ENCODE data around the gene ANAPC5. TPM values are rescaled to one million over a fixed set of nuclear protein-coding genes. Genes with fewer than 3 reads are reported as not detected.
A peak's percentile ranks its signal among the peaks of the same experiment; 100 is the strongest.
"Not testable (repeated sequence)": the region's sequence is repeated elsewhere in the genome, so short reads cannot be mapped to it uniquely, and the experiment has no call there.

The ANAPC5 gene
- total RNA-seq, 1 donor from 2014 or later = 65.1 TPM

DNA sequence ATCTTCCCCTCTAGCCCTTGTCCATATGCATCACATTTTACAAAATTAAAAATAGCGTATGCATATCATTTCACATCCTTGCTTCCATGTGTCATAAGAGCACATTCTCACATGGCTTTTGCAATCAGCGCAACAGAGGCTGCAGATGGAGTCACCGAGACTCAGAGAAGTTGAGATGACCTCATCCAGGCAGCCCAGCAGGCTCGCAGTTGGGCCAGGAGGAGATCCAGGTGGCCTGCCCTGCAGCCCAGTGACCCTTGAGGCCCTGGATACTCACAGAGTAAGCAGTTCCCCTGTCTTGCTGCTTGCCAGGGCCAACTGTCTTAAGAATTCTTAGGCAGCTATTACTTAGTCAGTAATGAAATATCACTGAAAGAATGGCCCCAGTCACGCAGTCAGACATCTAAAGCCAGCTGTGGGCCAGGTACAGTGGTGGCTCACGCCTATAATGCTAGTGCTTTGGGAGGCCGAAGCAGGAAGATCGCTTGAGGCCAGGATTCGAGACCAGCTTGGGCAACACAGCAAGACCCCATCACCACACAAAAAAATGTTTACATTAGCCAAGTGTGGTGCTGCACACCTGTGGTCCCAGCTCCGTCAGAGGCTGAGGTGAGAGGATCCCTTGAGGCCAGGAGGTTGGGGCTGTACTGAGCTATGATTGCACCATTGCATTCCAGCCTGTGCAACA is 64.8 kb downstream of the ANAPC5 start:
- Histone ChIP-seq H3K9me3 (replicated peaks) (no peaks in the 10 kb centered on the region), H3K27ac (replicated peaks) (no peak overlapping the region), H3K36me3 (peaks cover 5% of the 10 kb centered on the region), H3K27me3 (ENCODE audit: low read depth) (no peaks in the 10 kb centered on the region), H3K4me3 (no peak overlapping the region), H3K4me1 (peaks cover 51% of the 10 kb centered on the region)
- TF ChIP-seq, protein P1, sequence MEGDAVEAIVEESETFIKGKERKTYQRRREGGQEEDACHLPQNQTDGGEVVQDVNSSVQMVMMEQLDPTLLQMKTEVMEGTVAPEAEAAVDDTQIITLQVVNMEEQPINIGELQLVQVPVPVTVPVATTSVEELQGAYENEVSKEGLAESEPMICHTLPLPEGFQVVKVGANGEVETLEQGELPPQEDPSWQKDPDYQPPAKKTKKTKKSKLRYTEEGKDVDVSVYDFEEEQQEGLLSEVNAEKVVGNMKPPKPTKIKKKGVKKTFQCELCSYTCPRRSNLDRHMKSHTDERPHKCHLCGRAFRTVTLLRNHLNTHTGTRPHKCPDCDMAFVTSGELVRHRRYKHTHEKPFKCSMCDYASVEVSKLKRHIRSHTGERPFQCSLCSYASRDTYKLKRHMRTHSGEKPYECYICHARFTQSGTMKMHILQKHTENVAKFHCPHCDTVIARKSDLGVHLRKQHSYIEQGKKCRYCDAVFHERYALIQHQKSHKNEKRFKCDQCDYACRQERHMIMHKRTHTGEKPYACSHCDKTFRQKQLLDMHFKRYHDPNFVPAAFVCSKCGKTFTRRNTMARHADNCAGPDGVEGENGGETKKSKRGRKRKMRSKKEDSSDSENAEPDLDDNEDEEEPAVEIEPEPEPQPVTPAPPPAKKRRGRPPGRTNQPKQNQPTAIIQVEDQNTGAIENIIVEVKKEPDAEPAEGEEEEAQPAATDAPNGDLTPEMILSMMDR (IDR thresholded peaks at IDR 0.05; ENCODE audit: borderline replicate concordance) = no peak
- intact Hi-C loops (cut with micrococcal nuclease) = no loop called here
- no peak for DNase-seq

DNA sequence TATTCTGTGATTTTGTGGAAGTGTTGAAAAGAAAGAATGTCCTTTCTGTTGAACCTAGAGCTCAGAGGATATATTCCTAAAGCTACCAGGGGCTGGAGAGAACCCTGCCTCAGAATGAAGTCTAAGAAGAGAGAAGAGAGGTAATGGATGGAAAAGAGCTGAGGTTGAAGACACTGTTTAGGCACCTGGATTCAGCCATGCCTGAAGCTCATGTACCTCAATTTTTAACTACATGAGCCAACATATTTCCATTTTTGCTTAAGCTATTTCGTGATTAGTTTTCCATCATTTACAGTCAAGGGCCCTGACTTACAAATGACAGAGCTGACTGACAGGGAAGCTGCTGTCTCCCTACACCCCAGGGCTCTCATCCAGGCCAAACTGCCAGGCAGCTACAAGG is 66.4 kb downstream of the ANAPC5 start:
- peaks cover 60% of the 10 kb centered on the region for H3K4me1 ChIP-seq

DNA sequence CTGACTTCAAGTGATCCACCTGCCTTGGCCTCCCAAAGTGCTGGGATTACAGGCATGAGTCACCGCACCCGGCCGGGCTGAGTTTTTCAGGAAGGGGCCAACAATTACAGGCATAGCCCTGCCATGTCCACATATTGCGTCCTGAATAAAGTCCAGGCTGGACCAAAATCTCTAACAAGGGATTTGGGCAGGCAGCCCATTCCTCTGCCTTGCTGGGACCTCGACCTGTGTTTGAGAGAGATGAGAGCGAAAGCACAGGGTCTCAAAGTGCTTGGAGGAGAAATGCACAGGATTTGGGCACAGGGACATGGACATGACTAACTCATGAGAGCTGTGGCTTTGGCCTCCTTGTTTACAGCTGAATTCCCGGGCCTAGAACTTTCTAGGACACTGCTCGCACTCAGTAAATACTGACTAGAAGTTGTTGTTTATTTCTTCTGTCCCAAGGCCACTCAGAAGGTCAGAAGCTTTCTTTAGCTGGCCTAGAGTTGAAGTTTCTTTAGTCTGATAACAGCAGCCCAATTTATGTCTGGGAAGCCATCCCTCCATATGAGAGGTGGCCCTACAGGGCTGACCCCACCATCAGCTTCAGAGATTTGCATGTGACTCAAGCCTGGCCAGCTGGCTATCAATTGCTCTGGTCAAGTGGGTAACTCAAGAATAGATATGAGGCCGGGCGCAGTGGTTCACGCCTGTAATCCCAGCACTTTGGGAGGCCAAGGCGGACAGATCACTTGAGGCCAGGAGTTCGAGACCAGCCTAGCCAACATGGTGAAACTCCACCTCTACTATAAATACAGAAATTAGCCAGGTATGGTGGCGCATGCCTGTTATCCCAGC is 67.4 kb downstream of the ANAPC5 start:
- no peaks in the 10 kb centered on the region for H3K27me3 ChIP-seq (ENCODE audit: low read depth)
- TF ChIP-seq, protein P1 (IDR thresholded peaks at IDR 0.05; ENCODE audit: borderline replicate concordance) = no peak
- H3K4me1 ChIP-seq = peaks cover 60% of the 10 kb centered on the region
- intact Hi-C loops (cut with micrococcal nuclease) = no loop called here
- DNase-seq = no peak
- no peaks in the 10 kb centered on the region for H3K36me3 ChIP-seq
- no peaks in the 10 kb centered on the region for H3K9me3 ChIP-seq (replicated peaks)
- peak overlapping the region; percentile 57 for H3K27ac ChIP-seq (replicated peaks)
- no peak overlapping the region for H3K4me3 ChIP-seq

More for the DNA sequence above, 66.4 kb downstream of the ANAPC5 start:
- no peak overlapping the region for H3K4me3 ChIP-seq
- TF ChIP-seq, protein P1 (IDR thresholded peaks at IDR 0.05; ENCODE audit: borderline replicate concordance) = no peak
- no peaks in the 10 kb centered on the region for H3K9me3 ChIP-seq (replicated peaks)
- no peaks in the 10 kb centered on the region for H3K36me3 ChIP-seq
- no peak overlapping the region for H3K27ac ChIP-seq (replicated peaks)
- DNase-seq = no peak
- intact Hi-C loops (cut with micrococcal nuclease) = no loop called here
- no peaks in the 10 kb centered on the region for H3K27me3 ChIP-seq (ENCODE audit: low read depth)

DNA sequence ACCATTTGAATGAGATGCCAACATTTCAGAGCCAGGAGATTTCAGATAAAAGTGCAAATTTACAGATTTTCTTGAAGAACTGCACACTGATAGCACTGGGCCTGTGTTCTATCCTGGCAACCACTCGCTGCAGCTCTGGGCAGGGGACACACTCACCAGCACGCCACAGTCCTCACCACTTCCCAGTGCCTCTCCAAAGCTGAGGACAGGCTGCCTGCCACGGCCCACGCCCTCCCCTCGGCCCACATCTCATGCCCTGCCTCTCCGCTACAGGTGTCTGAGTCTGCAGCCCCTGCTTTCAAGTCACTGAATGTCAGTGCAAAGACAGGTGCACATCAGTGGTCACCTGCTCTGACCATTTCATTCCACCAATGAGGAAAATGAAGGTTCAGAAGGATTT is 68.4 kb downstream of the ANAPC5 start:
- TF ChIP-seq, protein P1 (IDR thresholded peaks at IDR 0.05; ENCODE audit: borderline replicate concordance) = no peak
- Histone ChIP-seq H3K9me3 (replicated peaks) (no peaks in the 10 kb centered on the region), H3K27me3 (ENCODE audit: low read depth) (no peaks in the 10 kb centered on the region), H3K4me1 (peaks cover 60% of the 10 kb centered on the region), H3K4me3 (no peak overlapping the region), H3K27ac (replicated peaks) (peak overlapping the region; percentile 57), H3K36me3 (no peaks in the 10 kb centered on the region)
- DNase-seq = no peak
- intact Hi-C loops (cut with micrococcal nuclease) = no loop called here

DNA sequence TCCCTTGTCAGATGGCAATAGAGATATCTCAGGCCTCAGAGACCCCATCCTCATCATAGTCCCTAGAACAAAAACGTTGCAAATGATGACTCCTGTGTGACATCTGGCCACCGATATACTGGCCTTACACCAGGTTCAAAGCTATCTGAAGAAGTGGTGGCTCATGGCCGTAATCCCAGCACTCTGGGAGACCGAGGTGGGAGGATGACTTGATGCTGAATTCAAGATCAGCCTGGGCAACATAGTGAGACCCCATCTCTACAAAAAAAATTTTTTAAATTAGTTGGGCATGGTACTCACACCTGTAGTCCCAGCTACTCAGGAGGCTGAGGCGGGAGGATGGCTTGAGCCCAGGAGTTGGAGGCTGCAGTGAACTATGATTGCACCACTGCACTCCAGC is 68.8 kb downstream of the ANAPC5 start:
- peaks cover 60% of the 10 kb centered on the region for H3K4me1 ChIP-seq
- DNase-seq = no peak
- H3K27me3 ChIP-seq (ENCODE audit: low read depth) = no peaks in the 10 kb centered on the region
- no peaks in the 10 kb centered on the region for H3K36me3 ChIP-seq
- no peak overlapping the region for H3K4me3 ChIP-seq
- intact Hi-C loops (cut with micrococcal nuclease) = no loop called here
- TF ChIP-seq, protein P1 (IDR thresholded peaks at IDR 0.05; ENCODE audit: borderline replicate concordance) = no peak
- no peaks in the 10 kb centered on the region for H3K9me3 ChIP-seq (replicated peaks)
- H3K27ac ChIP-seq (replicated peaks) = peak overlapping the region; percentile 30

DNA sequence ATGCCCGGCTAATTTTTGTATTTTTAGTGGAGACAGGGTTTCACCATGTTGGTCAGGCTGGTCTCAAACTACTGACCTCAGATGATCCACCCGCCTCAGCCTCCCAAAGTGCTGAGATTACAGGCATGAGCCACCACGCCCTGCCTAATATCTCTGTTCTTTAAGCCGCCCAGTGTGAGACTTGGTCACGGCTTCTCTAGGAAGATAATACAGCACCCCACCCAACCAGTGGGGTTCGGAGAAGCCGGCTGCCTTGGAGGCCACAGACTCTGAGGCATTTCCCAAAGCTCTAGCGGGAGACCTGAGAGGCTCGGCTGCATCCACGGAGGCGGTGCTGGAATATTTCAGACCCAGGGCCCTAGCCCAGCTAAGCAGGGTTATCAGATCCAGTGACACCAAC is 69.3 kb downstream of the ANAPC5 start:
- H3K27me3 ChIP-seq (ENCODE audit: low read depth); H3K36me3 ChIP-seq; H3K4me3 ChIP-seq; intact Hi-C loops (cut with micrococcal nuclease); H3K9me3 ChIP-seq (replicated peaks); DNase-seq: not testable (repeated sequence)
- Histone ChIP-seq H3K27ac (replicated peaks) (peak overlapping the region; percentile 30), H3K4me1 (peaks cover 60% of the 10 kb centered on the region)

Measured in left ventricle myocardium inferior (tissue), 1 donor.